ENCODE measurements around the gene G3BP1.

The G3BP1 gene

GRCh38 chr5:151811593-151812321 is 40.0 kb downstream of the G3BP1 start:
- no peak overlapping the region for H3K4me3 ChIP-seq (ENCODE audit: low read depth, low read length)
- TF ChIP-seq CTCF (IDR thresholded peaks at IDR 0.05; ENCODE audit: borderline replicate concordance, insufficient read depth, low read depth, low read length): no peak

GRCh38 chr5:151812757-151813309 is 41.1 kb downstream of the G3BP1 start:
- TF ChIP-seq CTCF (IDR thresholded peaks at IDR 0.05; ENCODE audit: borderline replicate concordance, insufficient read depth, low read depth, low read length): no peak
- no peak overlapping the region for H3K4me3 ChIP-seq (ENCODE audit: low read depth, low read length)

GRCh38 chr5:151815051-151815450 is 43.3 kb downstream of the G3BP1 start:
- TF ChIP-seq CTCF (IDR thresholded peaks at IDR 0.05; ENCODE audit: borderline replicate concordance, insufficient read depth, low read depth, low read length): no peak
- H3K4me3 ChIP-seq (ENCODE audit: low read depth, low read length): no peak overlapping the region

DNA sequence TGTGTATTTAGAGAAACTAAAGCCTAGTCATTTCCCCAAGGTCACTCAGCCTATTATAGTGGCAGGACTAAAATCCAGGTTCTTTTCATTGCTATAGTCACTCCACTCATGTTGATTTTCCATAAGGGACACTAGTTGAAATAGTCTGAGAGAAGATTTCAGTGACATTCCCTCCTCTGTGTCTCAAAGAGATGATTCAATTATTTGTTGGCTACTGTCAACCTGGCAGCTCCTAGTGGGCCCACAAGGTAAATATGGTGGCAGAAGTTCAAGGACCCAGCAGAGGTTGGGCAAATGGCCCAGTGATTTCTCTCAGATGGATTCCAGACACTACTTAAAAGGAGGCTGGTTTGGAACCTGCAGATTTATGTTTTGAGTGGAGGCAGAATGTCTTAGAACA is 48.1 kb downstream of the G3BP1 start:
- H3K4me3 ChIP-seq (ENCODE audit: low read depth, low read length): no peak overlapping the region
- TF ChIP-seq CTCF (IDR thresholded peaks at IDR 0.05; ENCODE audit: borderline replicate concordance, insufficient read depth, low read depth, low read length): no peak

DNA sequence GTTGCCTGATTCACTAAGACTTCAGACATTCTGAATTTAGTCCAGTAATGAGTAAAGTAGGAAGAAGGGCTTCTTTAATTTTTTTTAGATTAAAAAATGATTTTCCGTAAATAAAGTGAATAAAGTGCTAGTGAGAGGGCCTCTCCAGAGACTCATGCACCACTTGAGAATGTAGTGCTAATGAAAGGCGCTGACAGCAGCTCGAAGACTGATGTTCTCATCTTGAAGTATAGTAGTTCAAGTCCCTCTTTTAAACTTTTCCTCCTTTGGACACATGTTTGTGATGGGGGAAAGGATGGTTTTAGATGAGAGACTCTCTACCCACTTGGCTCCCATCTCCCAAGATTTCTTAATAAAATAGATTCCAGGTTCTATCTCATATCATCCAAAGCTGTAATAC is 48.5 kb downstream of the G3BP1 start:
- H3K4me3 ChIP-seq (ENCODE audit: low read depth, low read length): no peak overlapping the region
- TF ChIP-seq CTCF (IDR thresholded peaks at IDR 0.05; ENCODE audit: borderline replicate concordance, insufficient read depth, low read depth, low read length): no peak

DNA sequence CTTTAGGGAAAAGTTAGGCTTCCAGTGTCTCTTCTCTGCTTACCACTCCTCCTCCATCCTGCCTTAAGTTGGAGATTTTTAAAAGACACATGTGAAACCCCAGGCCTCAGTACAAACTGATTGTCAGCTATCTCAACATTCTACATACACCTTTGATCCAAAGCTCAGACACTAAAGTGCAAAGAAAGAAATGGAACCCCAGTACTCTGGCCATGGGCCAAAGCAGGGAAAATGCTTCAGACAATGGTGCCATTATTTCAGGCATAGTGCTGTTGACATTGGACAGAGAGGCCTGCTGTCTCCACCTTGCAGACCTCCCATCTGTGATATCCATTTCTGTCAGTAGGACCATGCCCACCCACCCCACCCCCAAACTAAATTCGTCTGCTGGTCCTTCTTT is 49.1 kb downstream of the G3BP1 start:
- TF ChIP-seq CTCF (IDR thresholded peaks at IDR 0.05; ENCODE audit: borderline replicate concordance, insufficient read depth, low read depth, low read length): no peak
- H3K4me3 ChIP-seq (ENCODE audit: low read depth, low read length): no peak overlapping the region

DNA sequence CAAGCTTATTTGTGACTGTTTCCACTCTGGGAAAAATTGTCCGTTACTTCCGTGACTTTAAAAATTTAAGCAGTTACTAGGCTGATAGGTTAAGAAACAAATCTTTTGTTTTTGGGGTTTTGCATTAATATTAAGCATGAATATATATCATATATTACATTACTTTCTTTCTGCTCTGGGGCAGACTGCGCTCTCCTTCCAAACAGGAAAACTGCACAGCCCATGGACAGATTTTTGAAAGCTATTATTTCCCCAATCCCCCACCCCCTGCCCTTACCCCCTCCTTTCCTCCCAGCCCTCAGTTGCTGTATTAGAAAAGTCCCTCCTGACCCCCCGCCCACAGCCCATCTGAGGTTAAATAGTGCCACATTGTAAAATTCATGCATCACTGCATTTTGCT is 50.4 kb downstream of the G3BP1 start:
- H3K4me3 ChIP-seq (ENCODE audit: low read depth, low read length): no peak overlapping the region
- no peak for TF ChIP-seq CTCF (IDR thresholded peaks at IDR 0.05; ENCODE audit: borderline replicate concordance, insufficient read depth, low read depth, low read length)

Measured in GM12875 (cell line).